D721Med (cell line): Measurements from ENCODE around the gene CD47.
A peak's percentile ranks its signal among the peaks of the same experiment; 100 is the strongest.

Source experiments
- DNase-seq: peaks from one replicate; pipeline ENCODE4 v3.0.0; 2011; ENCODE audit warnings: low spot score; ENCODE audit not compliant: insufficient read length
- FAIRE-seq: peaks from 2 replicates; lab custom pipeline; 2011; peaks lifted over from hg19 to GRCh38; lab: Jason Lieb, UNC
- CTCF ChIP-seq: IDR thresholded peaks from 2 replicates; pipeline ENCODE4 v1.5.1; 2012; ENCODE audit warnings: mild to moderate bottlenecking, control low read depth; ENCODE audit not compliant: insufficient read depth; ENCODE audit errors: missing control alignments

Gene CD47

GRCh38 chr3:108090701-108091497 is at the start of gene CD47:
CD47 (minus strand) TSS chr3:108091031; CDS start chr3:108090908, 123 bp downstream.
- TF ChIP-seq CTCF, result no peak
- DNase-seq (peak; percentile 92), FAIRE-seq (no peak)

- TF ChIP-seq CTCF, result no peak
- no peak for FAIRE-seq
- DNase-seq, result no peak
Measured at GRCh38 chr3:108137460-108137814, 46.6 kb upstream of the CD47 start.

GRCh38 chr3:108136561-108137459 is 46.0 kb upstream of the CD47 start:
- no peak for DNase-seq
- FAIRE-seq, result no peak
- no peak for TF ChIP-seq CTCF

GRCh38 chr3:108134555-108134880 is 43.7 kb upstream of the CD47 start:
- DNase-seq (no peak), FAIRE-seq (no peak)
- TF ChIP-seq CTCF, result no peak

GRCh38 chr3:108133858-108134554 is 43.2 kb upstream of the CD47 start:
- no peak for DNase-seq
- no peak for TF ChIP-seq CTCF
- FAIRE-seq, result no peak

GRCh38 chr3:108133048-108133369 is 42.2 kb upstream of the CD47 start:
- no peak for DNase-seq
- no peak for FAIRE-seq

More at GRCh38 chr3:108133048-108133369, 42.2 kb upstream of the CD47 start:
- TF ChIP-seq CTCF, result no peak
